Raji (cell line): ENCODE data around the gene NSFL1C.

ENCODE experiments used
- POLR2A ChIP-seq: IDR thresholded peaks from 2 replicates; pipeline ENCODE4 v1.6.1; 2011; ENCODE audit warnings: low read depth, low read length, control low read depth; ENCODE audit not compliant: insufficient read depth

NSFL1C gene

GRCh38 chr20:1450926-1451491, 15.6 kb downstream of the NSFL1C start:
- no peak for TF ChIP-seq POLR2A

- no peak for TF ChIP-seq POLR2A
These were observed 17.3 kb downstream of the NSFL1C start for GRCh38 chr20:1449370-1449769.

GRCh38 chr20:1448081-1448620, 18.5 kb downstream of the NSFL1C start:
- TF ChIP-seq POLR2A = no peak

GRCh38 chr20:1446536-1446935, 20.1 kb downstream of the NSFL1C start:
- no peak for TF ChIP-seq POLR2A

- TF ChIP-seq POLR2A = no peak
These were observed 23.6 kb downstream of the NSFL1C start for GRCh38 chr20:1443085-1443484.

- TF ChIP-seq POLR2A = no peak
These were observed 24.3 kb downstream of the NSFL1C start for GRCh38 chr20:1442304-1442703.

GRCh38 chr20:1441133-1441532, 25.5 kb downstream of the NSFL1C start:
- TF ChIP-seq POLR2A = no peak

- TF ChIP-seq POLR2A = no peak
These were observed 26.6 kb downstream of the NSFL1C start for GRCh38 chr20:1440024-1440423.

- no peak for TF ChIP-seq POLR2A
These were observed 28.3 kb downstream of the NSFL1C start for GRCh38 chr20:1438361-1438760.

GRCh38 chr20:1437235-1437904, 29.3 kb downstream of the NSFL1C start:
- TF ChIP-seq POLR2A = no peak

GRCh38 chr20:1436263-1436662, 30.4 kb downstream of the NSFL1C start:
- no peak for TF ChIP-seq POLR2A

- no peak for TF ChIP-seq POLR2A
These were observed 31.3 kb downstream of the NSFL1C start for GRCh38 chr20:1435337-1435699.

- no peak for TF ChIP-seq POLR2A
These were observed 31.9 kb downstream of the NSFL1C start for GRCh38 chr20:1434571-1435336.

GRCh38 chr20:1431158-1431557, 35.5 kb downstream of the NSFL1C start:
- no peak for TF ChIP-seq POLR2A

GRCh38 chr20:1430004-1430451, 36.6 kb downstream of the NSFL1C start:
- TF ChIP-seq POLR2A = no peak

GRCh38 chr20:1429143-1429728, 37.4 kb downstream of the NSFL1C start:
- TF ChIP-seq POLR2A = no peak

GRCh38 chr20:1427457-1428054, 39.1 kb downstream of the NSFL1C start:
- no peak for TF ChIP-seq POLR2A
